SHP77 treated with DMSO at 0.1 percent for 48 hours (cell line): ENCODE results near the gene ABCG4.
"Not testable (repeated sequence)": the region's sequence is repeated elsewhere in the genome, so short reads cannot be mapped to it uniquely, and the experiment has no call there.

Experiments used
- DNase-seq: peaks from one replicate; lab custom pipeline; 2025; lab: John Stamatoyannopoulos, UW

ABCG4 gene

DNA sequence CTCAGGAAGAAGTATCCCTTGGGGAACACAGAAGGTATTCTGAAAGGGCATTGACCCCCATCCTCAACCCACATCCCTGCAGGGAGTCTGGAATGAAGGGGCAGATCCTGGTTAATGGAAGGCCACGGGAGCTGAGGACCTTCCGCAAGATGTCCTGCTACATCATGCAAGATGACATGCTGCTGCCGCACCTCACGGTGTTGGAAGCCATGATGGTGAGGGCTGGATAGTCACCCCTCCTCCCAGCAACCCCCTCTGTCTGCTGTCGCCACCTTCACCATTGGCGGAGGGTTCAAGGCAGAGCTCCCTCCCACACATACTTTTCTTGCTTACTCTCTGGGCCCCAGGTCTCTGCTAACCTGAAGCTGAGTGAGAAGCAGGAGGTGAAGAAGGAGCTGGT, 5.3 kb downstream of the ABCG4 start:
- no peak for DNase-seq

DNA sequence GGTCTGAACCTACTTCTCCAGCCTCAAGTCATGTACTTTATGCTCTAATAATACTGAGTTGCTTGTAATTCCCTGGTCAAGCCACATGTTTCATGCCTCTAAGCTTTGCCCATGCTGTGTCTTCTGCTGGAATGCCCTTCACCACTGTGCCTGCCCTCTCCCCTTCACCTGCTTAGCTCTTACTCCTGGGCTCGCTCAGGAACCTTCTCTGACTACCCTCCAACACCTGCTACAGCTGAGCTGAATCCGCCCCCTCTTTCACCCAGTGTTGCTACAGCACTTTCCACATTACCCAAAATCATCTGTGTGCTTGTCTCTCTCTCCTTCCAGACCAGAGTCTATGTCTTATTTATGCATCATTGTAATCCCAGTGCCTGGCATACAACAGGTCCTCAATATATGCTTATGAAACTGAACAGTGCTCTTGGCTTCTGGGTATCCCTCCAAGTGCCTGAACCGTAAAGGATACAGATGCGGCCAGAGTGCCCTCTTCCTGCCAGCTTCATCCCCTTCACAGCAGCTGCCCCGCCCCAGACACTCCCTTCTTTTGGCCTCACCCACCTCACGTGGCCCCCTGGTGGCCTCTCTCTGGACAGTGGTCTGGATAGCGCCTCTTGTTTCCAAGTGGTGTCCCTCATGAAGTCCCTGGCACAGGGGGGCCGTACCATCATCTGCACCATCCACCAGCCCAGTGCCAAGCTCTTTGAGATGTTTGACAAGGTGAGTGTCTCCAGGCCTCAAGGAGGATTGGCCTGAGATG, 7.1 kb downstream of the ABCG4 start:
- DNase-seq = peak; percentile 26

DNA sequence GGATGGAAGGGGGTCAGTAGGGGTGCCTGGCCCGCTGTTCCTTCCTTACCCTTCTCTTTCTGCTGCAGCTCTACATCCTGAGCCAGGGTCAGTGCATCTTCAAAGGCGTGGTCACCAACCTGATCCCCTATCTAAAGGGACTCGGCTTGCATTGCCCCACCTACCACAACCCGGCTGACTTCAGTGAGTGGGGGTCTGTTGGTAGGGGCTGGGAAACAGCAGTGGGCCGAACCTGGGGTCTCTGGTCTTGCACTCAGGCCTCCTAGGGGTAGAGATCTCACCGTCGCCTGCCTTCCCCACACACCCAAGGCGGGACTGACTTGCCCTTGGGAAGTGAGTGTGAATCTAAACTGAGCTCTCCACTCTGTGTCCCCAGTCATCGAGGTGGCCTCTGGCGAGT, 7.6 kb downstream of the ABCG4 start:
- no peak for DNase-seq

DNA sequence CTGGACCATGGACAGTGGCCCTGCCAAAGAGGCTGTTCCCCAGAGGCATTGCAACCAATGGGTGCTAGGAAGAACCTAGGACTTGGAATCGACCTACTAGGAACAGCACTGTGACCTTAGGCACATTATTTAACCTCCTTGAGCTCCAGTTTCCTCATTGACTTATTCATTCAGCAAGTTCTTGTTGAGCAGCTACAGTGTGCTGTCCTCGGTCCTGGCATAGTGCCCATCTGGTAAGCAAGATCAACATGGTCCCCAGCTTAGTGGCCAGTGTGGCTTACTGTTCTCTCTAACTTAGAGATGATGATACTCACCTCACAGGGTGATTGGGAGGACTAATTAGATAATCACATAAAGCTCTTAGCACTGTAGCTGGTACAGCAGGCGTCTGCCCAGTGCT, 8.2 kb downstream of the ABCG4 start:
- DNase-seq = no peak

DNA sequence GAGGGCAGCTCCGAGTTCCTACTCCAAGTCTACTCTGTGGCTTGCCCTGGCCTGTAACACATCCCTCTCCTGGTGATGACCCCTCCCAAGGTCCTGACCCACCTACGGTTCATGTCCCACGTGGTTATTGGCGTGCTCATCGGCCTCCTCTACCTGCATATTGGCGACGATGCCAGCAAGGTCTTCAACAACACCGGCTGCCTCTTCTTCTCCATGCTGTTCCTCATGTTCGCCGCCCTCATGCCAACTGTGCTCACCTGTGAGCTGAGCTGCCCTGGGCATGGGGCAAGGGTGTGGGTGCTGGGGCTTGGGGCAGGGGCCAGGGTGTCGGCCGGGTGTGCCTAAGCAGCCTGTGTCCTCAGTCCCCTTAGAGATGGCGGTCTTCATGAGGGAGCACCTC, 9.6 kb downstream of the ABCG4 start:
- DNase-seq = no peak

DNA sequence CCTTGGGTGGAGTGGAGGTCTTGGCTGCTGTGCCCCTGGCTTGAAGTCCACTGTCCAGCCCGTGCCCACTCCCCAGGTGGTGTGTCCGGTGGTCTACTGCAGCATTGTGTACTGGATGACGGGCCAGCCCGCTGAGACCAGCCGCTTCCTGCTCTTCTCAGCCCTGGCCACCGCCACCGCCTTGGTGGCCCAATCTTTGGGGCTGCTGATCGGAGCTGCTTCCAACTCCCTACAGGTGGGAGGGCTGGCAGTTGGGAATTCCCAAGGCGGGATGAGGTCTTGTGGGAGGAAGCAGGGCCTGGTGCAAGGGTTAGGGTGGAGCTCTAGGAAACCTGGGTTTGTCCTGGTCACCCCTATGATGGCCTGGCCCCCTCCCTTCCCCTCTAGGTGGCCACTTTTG, 11.3 kb downstream of the ABCG4 start:
- no peak for DNase-seq

DNA sequence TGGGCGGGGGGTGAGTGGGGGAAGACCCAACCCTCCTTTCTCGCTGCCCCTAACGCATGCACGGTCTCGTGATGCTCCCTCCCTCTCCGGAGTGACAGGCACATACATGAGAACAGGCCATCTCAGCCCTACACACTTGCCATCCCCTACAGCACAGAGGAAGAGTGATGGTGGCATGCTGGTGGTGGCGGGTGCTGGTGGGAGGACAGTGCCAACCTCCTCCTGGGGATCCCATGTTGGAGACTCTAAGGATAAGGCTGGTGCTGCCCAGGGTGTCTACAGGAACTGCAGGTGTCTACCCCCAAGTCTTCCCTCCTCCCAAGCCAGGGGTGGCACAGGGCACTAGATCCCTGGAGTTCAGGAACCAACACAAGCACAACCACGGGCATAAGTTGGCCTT, 13.0 kb downstream of the ABCG4 start:
- no peak for DNase-seq

DNA sequence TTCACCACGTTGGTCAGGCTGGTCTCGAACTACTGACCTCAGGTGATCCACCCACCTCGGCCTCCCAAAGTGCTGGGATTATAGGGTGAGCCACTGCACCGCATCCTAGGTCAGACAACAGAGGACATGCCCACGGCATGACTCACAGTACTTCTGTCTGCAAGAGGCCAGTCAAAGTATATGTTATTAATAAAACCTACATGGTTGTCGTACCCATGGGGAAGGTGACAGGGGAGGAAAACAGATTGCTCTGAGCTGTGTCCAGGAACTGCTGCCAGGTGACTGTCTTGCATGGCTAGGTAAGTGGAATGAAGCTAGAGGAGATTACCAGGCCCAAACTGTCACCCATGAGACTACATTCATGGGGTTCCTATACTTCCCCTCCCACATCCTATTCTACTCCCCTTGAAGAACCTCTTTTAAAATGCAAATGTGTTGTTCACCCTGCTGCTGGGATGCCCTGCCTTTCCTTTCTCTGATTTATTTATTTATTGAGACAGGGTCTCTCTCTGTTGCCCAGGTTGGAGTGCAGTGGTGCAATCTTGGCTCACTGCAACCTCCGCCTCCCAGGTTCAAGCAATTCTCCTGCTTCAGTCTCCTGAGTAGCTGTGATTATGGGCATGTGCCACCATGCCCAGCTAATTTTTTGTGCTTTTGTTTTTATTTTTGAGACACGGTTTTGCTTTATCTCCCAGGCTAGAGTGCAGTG, 17.7 kb downstream of the ABCG4 start:
- no peak for DNase-seq

DNA sequence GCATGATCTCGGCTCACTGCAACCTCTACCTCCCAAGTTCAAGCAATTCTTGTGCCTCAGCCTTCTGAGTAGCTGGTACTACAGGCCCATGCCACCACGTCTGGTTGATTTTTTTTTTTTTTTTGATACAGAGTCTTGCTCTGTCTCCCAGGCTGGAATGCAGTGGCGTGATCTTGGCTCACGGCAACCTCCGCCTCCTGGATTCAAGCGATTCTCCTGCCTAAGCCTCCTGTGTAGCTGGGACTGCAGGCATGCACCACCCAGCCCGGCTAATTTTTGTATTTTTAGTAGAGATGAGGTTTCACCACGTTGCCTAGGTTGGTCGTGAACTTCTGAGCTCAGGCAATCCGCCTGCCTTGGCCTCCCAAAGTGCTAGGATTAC, 18.2 kb downstream of the ABCG4 start:
- not testable (repeated sequence) for DNase-seq

DNA sequence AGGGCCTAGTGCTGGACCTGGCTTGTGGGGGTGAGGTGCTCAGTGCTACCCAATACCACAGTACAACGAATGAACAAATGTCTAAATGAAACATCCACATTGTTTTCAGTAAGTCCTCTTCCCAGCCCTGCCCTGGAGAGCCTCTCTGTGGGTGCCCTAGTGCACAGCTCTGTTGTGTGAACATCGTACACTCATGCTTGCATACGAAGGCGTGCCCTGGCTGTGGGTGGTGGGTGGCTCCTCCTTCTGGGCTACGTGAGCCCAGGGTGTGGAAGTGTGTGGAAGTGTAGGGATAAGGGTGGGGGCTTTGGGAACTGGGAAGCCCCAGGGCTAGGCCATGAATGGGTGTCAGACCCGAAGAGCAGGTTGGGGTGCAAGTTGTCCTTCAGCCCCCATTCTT, 19.1 kb downstream of the ABCG4 start:
- no peak for DNase-seq

DNA sequence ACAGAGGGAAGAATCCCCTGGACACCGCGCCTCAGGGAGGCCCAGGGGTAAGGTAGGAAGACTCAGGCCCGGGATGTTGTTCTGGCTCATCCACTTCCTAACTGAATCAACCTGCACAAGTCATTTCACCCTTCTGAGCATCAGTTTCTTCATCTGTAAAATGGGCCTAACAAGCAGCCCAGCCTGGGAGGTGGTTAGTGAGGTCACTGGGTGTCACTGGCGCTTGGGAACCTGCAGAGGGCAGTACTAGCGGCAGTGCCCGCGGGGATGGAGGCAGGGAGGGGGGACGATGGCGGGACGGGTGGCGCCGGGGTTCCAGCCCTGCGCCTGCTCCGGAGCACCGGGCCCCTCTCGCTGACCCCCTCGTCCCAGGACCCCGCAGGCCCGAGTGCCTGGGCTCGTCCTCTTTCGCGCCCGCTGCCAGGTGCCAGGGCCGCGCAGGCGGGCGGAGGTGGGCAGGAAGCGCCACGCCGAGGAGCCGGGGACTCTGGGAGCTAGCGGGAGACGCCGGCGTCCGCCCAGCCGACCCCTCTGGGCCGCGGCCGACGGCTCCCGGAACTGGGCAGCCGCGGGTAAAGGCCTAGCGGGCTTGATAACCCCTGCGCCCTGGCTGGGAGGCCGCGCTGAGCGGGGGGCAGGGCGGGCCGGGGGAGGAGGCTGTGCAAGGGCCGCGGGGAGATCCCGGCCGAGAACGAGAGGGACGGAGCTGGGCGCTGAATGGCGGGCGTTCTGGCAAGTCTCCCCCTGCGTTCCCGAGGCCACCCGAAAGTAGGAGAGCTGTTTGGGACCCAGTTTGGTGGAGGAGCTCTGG, 19.8 kb downstream of the ABCG4 start, which contains the start of gene NLRX1:
TSS of gene NLRX1 (plus strand) at position 255 of the 811 bp plus-strand sequence. CDS start 2,679 bp downstream, outside the sequence.
- DNase-seq = no peak

DNA sequence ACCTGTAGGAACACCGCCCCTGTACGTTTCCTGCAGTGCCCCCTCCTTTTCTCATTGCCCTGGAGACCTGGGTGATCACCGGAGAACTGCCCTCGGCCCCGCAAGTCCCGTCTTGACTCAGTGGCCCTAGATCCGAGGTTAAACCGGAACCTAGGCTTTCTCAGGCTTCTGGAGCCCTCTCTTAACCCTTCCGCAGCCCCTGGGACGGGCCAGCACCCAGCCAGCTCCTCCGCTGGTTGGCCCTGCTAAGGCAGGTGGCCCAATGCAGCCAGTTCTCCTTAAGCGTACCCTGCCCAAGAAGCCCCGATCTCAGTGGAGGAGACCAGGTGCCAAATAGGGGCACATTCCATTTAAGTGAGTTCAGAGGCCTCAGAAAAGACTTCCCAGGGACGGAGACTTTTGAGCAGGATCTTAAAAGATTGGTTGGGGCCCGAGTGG, 20.4 kb downstream of the ABCG4 start:
- no peak for DNase-seq

DNA sequence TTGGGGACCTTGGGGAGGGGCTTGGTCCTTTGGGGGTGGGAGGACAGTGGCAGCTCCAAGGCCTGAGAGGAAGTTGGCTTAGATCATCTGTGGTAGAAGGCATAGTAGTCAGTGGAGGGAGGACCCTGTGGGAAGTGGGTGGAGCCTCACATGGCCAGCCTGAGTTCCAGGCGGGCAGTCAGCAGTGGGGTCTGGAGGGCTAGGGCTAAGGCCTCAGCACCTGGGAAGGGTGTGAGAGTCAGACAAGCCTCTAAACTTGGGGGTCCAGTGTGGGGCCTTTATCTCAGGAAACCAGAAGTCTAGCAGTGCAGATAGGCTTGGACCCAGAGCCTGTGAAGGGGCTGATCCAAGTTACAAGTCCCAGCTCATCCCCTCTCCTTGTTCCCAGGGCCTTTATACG, 23.7 kb downstream of the ABCG4 start:
- no peak for DNase-seq

DNA sequence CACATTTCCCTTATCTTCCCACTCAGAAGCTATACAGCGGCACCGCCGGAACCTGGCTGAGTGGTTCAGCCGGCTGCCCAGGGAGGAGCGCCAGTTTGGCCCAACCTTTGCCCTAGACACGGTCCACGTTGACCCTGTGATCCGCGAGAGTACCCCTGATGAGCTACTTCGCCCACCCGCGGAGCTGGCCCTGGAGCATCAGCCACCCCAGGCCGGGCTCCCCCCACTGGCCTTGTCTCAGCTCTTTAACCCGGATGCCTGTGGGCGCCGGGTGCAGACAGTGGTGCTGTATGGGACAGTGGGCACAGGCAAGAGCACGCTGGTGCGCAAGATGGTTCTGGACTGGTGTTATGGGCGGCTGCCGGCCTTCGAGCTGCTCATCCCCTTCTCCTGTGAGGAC, 24.6 kb downstream of the ABCG4 start:
- no peak for DNase-seq

DNA sequence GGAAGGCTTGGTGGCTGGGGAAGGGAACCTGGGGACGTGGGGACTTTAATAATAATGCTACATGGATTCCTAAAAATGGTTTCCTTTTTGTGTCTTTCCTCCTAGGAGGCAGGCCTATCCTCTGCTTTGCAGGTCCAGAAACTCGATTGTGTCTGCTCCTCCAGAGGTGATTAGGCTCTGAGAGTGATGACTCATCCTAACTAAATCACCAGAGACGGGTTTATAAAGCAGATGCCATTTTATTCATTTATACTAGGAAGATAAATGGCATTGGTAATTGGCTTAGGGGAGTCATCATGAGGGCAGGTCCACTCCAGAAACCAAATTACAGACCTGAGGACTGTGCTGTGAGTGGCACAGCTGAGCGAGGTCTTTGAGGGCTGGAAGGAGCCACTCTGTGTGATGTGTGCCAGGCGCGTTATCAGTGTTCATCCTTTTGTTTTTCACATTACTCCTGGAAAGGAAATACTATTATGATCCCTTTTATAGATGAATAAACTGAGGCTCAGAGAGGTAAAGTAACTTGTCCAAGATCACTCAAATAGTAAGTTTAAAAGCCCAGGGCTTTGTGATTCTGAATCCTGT, 26.7 kb downstream of the ABCG4 start:
- peak; percentile 54 for DNase-seq

DNA sequence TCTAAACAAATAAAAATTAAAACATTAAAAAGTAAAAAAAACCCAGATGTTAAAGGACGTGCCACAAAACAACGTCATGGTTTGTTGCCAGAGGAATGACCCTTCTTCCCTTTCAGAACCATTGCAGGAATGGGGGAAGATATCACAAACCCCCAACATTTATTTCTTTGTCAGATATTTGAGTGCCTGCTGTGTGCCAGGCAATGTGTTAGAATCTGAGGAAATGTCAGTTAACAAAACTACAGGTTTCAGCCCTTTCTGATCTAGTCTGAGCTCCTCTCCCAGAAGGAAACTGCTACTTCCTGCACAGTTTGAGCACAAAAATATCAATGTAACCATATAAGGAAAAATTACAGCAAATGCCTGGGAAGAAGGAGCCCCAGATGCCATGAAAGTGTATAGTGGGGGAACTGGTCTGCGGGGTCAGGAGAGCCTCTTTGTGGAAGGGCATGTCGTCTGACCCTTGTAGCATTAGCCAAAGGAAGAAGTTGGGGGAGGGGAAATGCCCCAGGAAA, 29.4 kb downstream of the ABCG4 start:
- DNase-seq = no peak

DNA sequence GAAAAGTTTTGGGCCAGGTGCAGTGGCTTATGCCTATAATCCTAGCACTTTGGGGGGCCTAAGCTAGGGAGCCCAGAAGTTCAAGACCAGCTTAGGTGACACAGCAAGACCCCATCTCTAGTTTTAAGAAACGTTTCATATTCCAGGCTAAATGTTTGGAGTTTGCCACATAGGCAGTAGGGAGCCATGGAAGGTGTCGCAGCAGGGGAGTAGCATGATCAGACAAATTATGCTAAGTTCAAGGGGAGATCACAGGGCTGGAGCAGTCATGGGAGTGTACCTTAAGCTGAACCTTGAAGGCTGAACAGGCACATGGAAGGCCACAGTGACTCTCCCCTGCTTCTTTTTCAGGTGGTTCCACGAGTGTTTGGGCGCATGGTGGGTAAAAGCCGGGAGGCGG, 30.5 kb downstream of the ABCG4 start:
- no peak for DNase-seq

DNA sequence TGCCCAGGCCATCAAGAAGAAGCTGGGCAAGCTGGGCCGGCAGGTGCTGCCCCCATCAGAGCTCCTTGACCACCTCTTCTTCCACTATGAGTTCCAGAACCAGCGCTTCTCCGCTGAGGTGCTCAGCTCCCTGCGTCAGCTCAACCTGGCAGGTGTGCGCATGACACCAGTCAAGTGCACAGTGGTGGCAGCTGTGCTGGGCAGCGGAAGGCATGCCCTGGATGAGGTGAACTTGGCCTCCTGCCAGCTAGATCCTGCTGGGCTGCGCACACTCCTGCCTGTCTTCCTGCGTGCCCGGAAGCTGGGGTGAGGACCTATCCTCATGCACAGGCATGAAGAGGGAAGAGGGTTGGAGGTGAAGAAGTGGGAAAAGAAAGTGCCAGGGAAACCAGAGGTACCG, 31.1 kb downstream of the ABCG4 start:
- DNase-seq = peak; percentile 86

DNA sequence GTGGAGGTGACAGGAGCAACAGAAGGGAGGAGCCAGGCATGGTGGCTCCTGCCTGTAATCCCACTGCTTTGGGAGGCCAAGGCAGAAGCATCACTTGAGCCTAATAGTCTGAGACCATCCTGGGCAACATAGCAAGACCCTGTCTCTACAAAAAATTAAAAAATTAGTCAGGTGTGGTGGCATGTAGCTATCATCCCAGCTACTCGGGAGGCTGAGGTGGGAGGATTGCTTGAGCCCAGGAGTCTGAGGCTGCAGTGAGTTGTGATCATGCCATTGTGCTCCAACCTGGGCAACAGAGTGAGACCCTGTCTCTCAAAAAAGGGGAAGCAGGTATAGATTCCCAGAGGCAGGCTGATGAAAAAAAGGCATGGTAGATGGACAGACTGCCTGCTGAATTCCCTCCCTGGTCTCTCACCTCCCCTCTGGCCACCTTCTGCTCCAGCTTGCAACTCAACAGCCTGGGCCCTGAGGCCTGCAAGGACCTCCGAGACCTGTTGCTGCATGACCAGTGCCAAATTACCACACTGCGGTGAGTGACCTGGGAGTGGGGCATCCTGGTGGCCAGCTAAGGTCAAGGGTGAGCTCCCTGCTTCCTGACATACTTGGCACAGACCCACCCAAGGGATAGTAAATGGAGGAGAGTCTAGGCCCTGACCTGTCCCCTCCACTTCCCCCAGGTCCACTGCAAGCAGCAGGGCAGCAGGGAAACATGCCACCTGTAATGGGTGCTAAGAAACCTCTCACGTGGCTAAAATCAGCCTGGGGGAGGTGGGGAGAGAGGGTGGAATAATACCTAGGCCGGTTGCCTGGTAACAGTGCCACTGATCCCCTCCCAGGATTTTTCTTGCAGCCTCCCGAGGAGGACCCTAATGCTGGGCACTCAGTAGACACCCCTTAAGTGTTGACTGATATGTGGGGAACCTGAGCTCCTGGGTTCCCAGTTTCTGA, 32.2 kb downstream of the ABCG4 start:
- DNase-seq = no peak

DNA sequence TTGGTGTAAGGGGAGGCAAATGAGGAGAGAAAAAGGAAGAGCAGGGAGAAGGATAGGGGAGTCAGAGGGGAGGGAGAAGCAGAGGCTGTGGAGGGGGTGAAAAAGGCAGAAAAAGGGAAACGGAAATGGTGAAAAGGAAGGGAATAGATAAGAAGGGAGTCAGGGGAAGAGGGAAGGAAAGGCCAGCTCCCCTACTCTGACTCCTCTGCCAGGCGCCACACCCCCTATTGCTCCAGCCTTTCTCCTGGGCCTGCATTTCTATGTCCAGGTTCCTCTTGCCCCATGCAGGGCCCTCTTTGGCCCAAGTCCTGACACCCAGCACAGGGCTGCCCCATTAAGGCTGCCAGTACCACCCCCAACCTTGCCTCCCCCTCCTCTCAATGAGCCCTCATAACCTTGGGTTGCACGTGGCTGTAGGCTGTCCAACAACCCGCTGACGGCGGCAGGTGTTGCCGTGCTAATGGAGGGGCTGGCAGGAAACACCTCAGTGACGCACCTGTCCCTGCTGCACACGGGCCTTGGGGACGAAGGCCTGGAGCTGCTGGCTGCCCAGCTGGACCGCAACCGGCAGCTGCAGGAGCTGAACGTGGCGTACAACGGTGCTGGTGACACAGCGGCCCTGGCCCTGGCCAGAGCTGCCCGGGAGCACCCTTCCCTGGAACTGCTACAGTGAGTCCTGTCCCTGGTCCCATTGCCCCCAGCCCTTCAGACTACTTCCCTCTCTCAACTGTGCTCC, 33.0 kb downstream of the ABCG4 start:
- DNase-seq = no peak
